K562 (cell line): ENCODE measurements around the gene CNGB1. TPM values are rescaled to one million over a fixed set of nuclear protein-coding genes. Genes with fewer than 3 reads are reported as not detected.
A peak's percentile ranks its signal among the peaks of the same experiment; 100 is the strongest.
"Not testable (repeated sequence)": the region's sequence is repeated elsewhere in the genome, so short reads cannot be mapped to it uniquely, and the experiment has no call there.

ENCODE experiments used
- ATAC-seq: fragments of 200-7000 bp; cut with Tn5 transposase; 3 replicates; pipeline ENCODE4 v1.9.1; 2020; ENCODE audit warnings: moderate library complexity
- BruUV-seq: library from RNA; stranded (reverse); fragments of 400-500 nt; replicated peaks from 2 replicates; lab custom pipeline; 2021; lab: Mats Ljungman, UMichigan
- CTCF ChIA-PET: fragments of 300-600 bp; formaldehyde crosslinking; extraction: SDS; loops from one replicate; lab custom pipeline; 2021; ENCODE audit warnings: low intra/inter-chr PET ratio; lab: Yijun Ruan, JAX
- POLR2A ChIA-PET: fragments of 300-600, 350-650 bp; sonication (Branson Sonifier 250); formaldehyde crosslinking; extraction: SDS; loops from one replicate; lab custom pipeline; 2021; ENCODE audit warnings: antibody characterized with exemption, inconsistent platforms; lab: Yijun Ruan, JAX
- DNase-seq, 4 experiments: peaks; one replicate each; pipeline versions ENCODE4 v3.0.0 to v3.0.0-alpha.2; 2011 to 2018; ENCODE audit warnings: low spot score in 3 of 4, mixed read lengths in 3 of 4; ENCODE audit errors: extremely low read depth in 1 of 4
- FAIRE-seq: peaks from 2 replicates; lab custom pipeline; 2011; peaks lifted over from hg19 to GRCh38; lab: Jason Lieb, UNC
- H2AFZ ChIP-seq: 2 replicates; pipeline ENCODE4 v1.6.0; 2011; ENCODE audit warnings: low read depth, low read length, control low read depth, inconsistent platforms
- H3K27ac ChIP-seq: fragments of 200-600 bp; 3 replicates; pipeline ENCODE4 v1.8.0; 2011; ENCODE audit warnings: low read depth, mild to moderate bottlenecking, control low read depth, inconsistent platforms, low read length, moderate library complexity, mixed read lengths; ENCODE audit errors: extremely low read depth
- H3K27me3 ChIP-seq, 2 experiments: fragments of 300-600 bp in 1 of 2; 2 replicates in 1 of 2; 3 replicates in 1 of 2; pipeline versions ENCODE4 v1.6.0 to v1.8.0; 2011; ENCODE audit warnings: inconsistent platforms in 2 of 2, low read length in 2 of 2, mild to moderate bottlenecking in 1 of 2, mixed read lengths in 1 of 2, moderate library complexity in 1 of 2; ENCODE audit not compliant: control insufficient read depth in 2 of 2, insufficient read depth in 2 of 2
- H3K36me3 ChIP-seq: fragments of 300-600 bp; 3 replicates; pipeline ENCODE4 v1.8.0; 2011; ENCODE audit warnings: mild to moderate bottlenecking, low read length, inconsistent platforms; ENCODE audit not compliant: control insufficient read depth, insufficient read depth
- H3K4me1 ChIP-seq, 2 experiments: fragments of 200-600 bp in 1 of 2; replicated peaks in 1 of 2; 2 replicates in 1 of 2; 3 replicates in 1 of 2; pipeline versions ENCODE4 v1.5.1 to v1.8.0; 2011; ENCODE audit warnings: inconsistent platforms in 2 of 2, low read length in 2 of 2, mild to moderate bottlenecking in 1 of 2, mixed read lengths in 1 of 2, moderate library complexity in 1 of 2; ENCODE audit not compliant: control insufficient read depth in 2 of 2, insufficient read depth in 2 of 2
- H3K4me2 ChIP-seq: 2 replicates; pipeline ENCODE4 v1.6.1; 2011; ENCODE audit warnings: low read length, control low read depth, inconsistent platforms, mixed read lengths; ENCODE audit not compliant: insufficient read depth
- H3K4me3 ChIP-seq: fragments of 200-600 bp; sonication (generic), shearing (Covaris generic); 2 replicates; pipeline ENCODE4 v1.5.1; 2016; ENCODE audit warnings: control low read depth, inconsistent platforms
- H3K79me2 ChIP-seq: fragments of 200-600 bp; 3 replicates; pipeline ENCODE4 v1.8.0; 2011; ENCODE audit warnings: low read length, inconsistent platforms; ENCODE audit not compliant: control insufficient read depth, insufficient read depth
- H3K9ac ChIP-seq, 2 experiments: 2 replicates each; pipeline versions ENCODE4 v1.6.0 to v1.6.1; 2011; ENCODE audit warnings: low read depth in 2 of 2, low read length in 2 of 2, control low read depth in 1 of 2, inconsistent platforms in 1 of 2, mild to moderate bottlenecking in 1 of 2, mixed read lengths in 1 of 2; ENCODE audit not compliant: insufficient read depth in 1 of 2
- H3K9me1 ChIP-seq: one replicate; pipeline ENCODE4 v1.6.0; 2011; ENCODE audit warnings: inconsistent platforms, mild to moderate bottlenecking, low read length, moderate library complexity; ENCODE audit not compliant: control insufficient read depth, insufficient read depth
- H3K9me3 ChIP-seq: replicated peaks from 2 replicates; pipeline ENCODE4 v1.5.1; 2011; ENCODE audit warnings: low read depth, low read length, inconsistent platforms; ENCODE audit not compliant: control insufficient read depth, insufficient read depth
- H4K20me1 ChIP-seq: replicated peaks from 2 replicates; pipeline ENCODE4 v1.6.1; 2011; ENCODE audit warnings: low read length, inconsistent platforms, mixed read lengths; ENCODE audit not compliant: control insufficient read depth, insufficient read depth
- CSDE1 ChIP-seq, 2 experiments: fragments of 450-650 bp; IDR thresholded peaks; 2 replicates each; pipeline ENCODE4 v1.6.1; 2016; ENCODE audit warnings: mild to moderate bottlenecking in 1 of 2
- LARP7 ChIP-seq: fragments of 450-650 bp; IDR thresholded peaks from 2 replicates; pipeline ENCODE4 v1.6.1; 2016
- RFX1 ChIP-seq: fragments of 450-650 bp; IDR thresholded peaks from 2 replicates; pipeline ENCODE4 v1.6.1; 2016; ENCODE audit warnings: mild to moderate bottlenecking, moderate library complexity
- WGBS: fragments of 100-300 bp; shearing (Covaris generic); methylation state at CpG from one replicate; pipeline ENCODE4 v1.1.6; 2016; ENCODE audit warnings: low coverage, mixed read lengths; ENCODE audit not compliant: insufficient coverage; ENCODE audit errors: missing lambda C conversion rate; 5-methylcytosine and 5-hydroxymethylcytosine counted together
- in situ Hi-C: fragments of 300-500 bp; cut with MboI; formaldehyde crosslinking; loops from 4 replicates; pipeline ENCODE4 v1.15.0; 2018; ENCODE audit warnings: inconsistent platforms, mixed read lengths
- intact Hi-C: fragments of 100-400 bp; cut with micrococcal nuclease; formaldehyde crosslinking; loops from 2 replicates; pipeline ENCODE4 v1.14.2; 2022
- polyA plus RNA-seq, 8 experiments: library from polyadenylated mRNA; depleted of rRNA in 4 of 8; stranded (reverse) in 5 of 8; unstranded in 3 of 8; fragments of >200 nt; fragmentation: Nextera tagmentation in 2 of 8; fragmentation: Illumina TruSeq in 1 of 8; extraction: Ambion mirVana in 2 of 8; extraction: Trizol in 1 of 8; gene quantifications; 2 replicates each; pipeline versions ENCODE4 v1.2.1 to v1.2.3, GENCODE V29; 2011 to 2014; ENCODE audit warnings: inconsistent platforms in 1 of 8, missing spikeins in 1 of 8
- total RNA-seq, 7 experiments: library from RNA; depleted of rRNA in 6 of 7; stranded (reverse); fragments of >200 nt in 6 of 7; fragmentation: Illumina TruSeq in 2 of 7; extraction: Trizol in 2 of 7; gene quantifications; 2 replicates each; pipeline versions ENCODE4 v1.2.1 to v1.2.3, GENCODE V29; 2011 to 2021; ENCODE audit warnings: low replicate concordance in 1 of 7
- TF ChIP-seq, protein P1 (sequence below): fragments of 450-650 bp; IDR thresholded peaks from 2 replicates; pipeline ENCODE4 v1.6.1; 2016
- TF ChIP-seq, protein P2 (sequence below): IDR thresholded peaks from 2 replicates; pipeline ENCODE4 v1.6.1; 2016; ENCODE audit warnings: missing genetic modification characterization, missing compliant biosample characterization

The CNGB1 gene
- total and polyA plus RNA-seq, 9 of the 15 experiments (the other 6 are each of a cell fraction or from before 2014, with no cell fraction given): not detected

DNA sequence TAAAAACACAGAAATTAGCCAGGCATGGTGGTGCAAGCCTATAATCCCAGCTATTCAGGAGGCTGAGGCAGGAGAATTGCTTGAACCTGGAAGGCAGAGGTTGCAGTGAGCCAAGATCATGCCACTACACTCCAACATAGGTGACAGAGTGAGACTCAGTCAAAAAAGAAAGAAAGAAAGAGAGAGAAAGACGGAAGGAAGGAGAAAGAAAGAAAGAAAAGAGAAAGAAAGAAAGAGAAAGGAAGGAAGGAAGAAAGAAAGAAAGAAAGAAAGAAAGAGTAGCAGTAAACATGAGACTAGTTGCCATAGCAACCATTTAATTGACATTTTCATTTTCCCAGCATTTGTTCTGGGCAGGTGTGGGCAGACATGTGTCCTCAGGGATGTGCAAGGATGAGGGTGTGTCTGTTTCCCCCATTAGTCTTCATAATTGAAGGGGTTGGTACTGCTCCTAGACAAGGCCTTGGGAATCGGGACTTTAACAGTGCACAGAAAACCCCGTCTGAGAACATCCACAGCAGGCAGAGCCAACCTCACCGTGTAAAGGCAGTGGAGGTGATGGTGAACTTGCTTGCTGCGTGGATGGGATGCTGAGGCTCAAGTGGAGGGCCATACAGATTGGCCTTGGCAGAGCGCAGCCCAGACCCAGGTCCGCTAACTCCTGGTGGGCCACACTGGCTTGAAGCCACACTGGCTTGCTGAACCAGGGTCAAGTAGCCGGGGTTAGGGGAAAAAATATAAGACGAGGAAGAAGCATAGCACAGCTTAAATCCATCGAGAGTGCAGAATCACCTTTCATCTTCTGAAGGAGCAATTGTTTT lies 133.4 kb downstream of the CNGB1 start:
- no peak overlapping the region for H3K4me3 ChIP-seq
- no peak overlapping the region for H3K4me2 ChIP-seq
- H3K9me1 ChIP-seq: no peaks in the 10 kb centered on the region
- no peak overlapping the region for H3K27ac ChIP-seq
- BruUV-seq: no TSS peak
- no peaks in the 10 kb centered on the region for H3K36me3 ChIP-seq
- 23% methylated on average over 10 of the region's 10 CpGs for WGBS
- POLR2A ChIA-PET: interaction anchor here (0.7 to 1.2 kb wide), 3 partner anchors 8 to 617 kb away, joined by 3 to 6 read pairs (median 3); no protein-coding TSS in a partner anchor
- H4K20me1 ChIP-seq: no peaks in the 10 kb centered on the region
- CTCF ChIA-PET: no interaction called here
- in situ Hi-C loops: no loop called here
- H2AFZ ChIP-seq: no peak overlapping the region
- peaks cover 27 to 61% of the 10 kb centered on the region in 2 experiments; a peak in 3 of 5 replicates for H3K27me3 ChIP-seq
- no peak for FAIRE-seq
- no peak for ATAC-seq
- intact Hi-C loops: no loop called here
- no peaks in the 10 kb centered on the region; the same call in 1 of the 2 replicates for H3K9me3 ChIP-seq
- no peaks in the 10 kb centered on the region for H3K79me2 ChIP-seq
- DNase-seq: no peak
- peak overlapping the region in 1 of 2 experiments; percentile 68; a peak in 1 of 4 replicates for H3K9ac ChIP-seq
- H3K4me1 ChIP-seq: no peaks in the 10 kb centered on the region
- TF ChIP-seq CSDE1 (IDR thresholded peaks at IDR 0.05) (0 out of 4 replicates have a peak, but pooled peaks of 1 of the 2 experiments have one; percentile 54), RFX1 (peak; percentile 92), LARP7 (no peak)
- TF ChIP-seq, protein P1, sequence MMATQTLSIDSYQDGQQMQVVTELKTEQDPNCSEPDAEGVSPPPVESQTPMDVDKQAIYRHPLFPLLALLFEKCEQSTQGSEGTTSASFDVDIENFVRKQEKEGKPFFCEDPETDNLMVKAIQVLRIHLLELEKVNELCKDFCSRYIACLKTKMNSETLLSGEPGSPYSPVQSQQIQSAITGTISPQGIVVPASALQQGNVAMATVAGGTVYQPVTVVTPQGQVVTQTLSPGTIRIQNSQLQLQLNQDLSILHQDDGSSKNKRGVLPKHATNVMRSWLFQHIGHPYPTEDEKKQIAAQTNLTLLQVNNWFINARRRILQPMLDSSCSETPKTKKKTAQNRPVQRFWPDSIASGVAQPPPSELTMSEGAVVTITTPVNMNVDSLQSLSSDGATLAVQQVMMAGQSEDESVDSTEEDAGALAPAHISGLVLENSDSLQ: peak; percentile 21; the same call in 1 of the 2 replicates
- TF ChIP-seq, protein P2, sequence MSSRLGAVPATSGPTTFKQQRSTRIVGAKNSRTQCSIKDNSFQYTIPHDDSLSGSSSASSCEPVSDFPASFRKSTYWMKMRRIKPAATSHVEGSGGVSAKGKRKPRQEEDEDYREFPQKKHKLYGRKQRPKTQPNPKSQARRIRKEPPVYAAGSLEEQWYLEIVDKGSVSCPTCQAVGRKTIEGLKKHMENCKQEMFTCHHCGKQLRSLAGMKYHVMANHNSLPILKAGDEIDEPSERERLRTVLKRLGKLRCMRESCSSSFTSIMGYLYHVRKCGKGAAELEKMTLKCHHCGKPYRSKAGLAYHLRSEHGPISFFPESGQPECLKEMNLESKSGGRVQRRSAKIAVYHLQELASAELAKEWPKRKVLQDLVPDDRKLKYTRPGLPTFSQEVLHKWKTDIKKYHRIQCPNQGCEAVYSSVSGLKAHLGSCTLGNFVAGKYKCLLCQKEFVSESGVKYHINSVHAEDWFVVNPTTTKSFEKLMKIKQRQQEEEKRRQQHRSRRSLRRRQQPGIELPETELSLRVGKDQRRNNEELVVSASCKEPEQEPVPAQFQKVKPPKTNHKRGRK (tag): peak; percentile 83

DNA sequence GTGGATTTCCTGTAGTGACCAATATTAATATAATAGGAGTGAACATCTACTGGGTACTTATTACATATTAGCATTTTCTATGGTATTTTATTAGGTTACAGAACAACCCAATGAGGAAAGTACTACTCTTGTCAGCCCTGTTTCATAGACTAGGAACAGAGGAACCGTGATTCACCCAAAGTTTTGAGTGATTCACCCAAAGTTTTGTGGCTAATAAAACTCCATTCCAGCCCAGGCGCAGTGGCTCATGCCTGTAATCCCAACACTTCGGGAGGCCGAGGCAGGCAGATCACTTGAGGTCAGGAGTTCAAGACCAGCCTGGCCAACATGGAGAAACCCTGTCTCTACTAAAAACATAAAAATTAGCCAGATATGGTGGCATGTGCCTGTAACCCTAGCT lies 135.5 kb downstream of the CNGB1 start:
- BruUV-seq, H3K9me3 ChIP-seq, H3K36me3 ChIP-seq, ATAC-seq, DNase-seq, FAIRE-seq, H2AFZ ChIP-seq, H3K4me3 ChIP-seq, H3K79me2 ChIP-seq, intact Hi-C loops, in situ Hi-C loops, CTCF ChIA-PET, H3K4me2 ChIP-seq, H3K4me1 ChIP-seq, H3K27ac ChIP-seq, POLR2A ChIA-PET, H4K20me1 ChIP-seq, H3K9ac ChIP-seq, H3K9me1 ChIP-seq: not testable (repeated sequence)
- peaks cover 27 to 59% of the 10 kb centered on the region in 2 experiments; a peak in 3 of 5 replicates for H3K27me3 ChIP-seq
- WGBS: 13% methylated on average over 3 of the region's 4 CpGs
